MV-4-11 (cell line): ENCODE results near the gene U2AF2.
A peak's percentile ranks its signal among the peaks of the same experiment; 100 is the strongest.

Source experiments
- DNase-seq: peaks from one replicate; lab custom pipeline; 2025; lab: John Stamatoyannopoulos, UW

Gene U2AF2

DNA sequence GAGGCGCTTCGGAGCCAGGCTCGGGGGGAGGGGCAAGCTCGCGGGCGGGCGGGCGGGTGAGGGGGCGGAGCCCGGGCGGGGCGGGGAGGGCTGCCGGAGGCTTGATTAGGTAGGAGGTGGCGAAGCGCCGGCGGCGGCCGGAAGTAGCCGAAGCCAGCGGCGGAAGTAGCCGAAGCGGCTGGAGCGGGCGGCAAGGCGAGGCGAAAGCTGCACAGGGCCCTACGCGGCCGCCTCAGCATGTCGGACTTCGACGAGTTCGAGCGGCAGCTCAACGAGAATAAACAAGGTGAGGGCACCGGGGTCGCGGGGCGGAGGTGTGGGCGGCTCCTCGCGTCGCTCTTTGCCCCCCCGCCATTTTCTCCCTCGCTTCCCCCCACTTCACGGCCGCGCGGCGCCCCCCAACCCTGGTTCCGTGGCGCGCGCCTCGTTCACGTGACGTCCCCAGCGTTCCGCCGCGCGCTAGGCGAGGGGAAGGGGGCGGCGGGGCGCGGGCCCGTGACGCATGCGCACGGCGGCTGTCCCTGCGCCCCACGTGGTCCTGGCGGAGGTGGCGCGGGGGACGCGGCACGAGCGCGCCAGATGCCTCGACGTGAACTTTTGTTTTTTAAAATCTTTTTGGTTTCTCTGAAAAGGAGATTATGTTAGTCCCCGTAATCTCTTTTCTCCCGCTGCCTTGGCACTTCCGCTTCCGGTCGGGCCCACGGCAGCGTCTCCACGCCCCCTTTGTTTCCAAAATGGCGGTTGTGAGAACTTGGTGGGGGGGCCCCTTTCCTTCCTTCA lies at the start of gene U2AF2:
Gene U2AF2, plus strand, starts transcription at position 168 of the 780 bp plus-strand sequence. Its CDS starts 70 bp downstream, at position 238.
- DNase-seq, result peak; percentile 96

GRCh38 chr19:55605207-55605636 lies 49.6 kb upstream of the U2AF2 start:
- DNase-seq, result peak; percentile 98

DNA sequence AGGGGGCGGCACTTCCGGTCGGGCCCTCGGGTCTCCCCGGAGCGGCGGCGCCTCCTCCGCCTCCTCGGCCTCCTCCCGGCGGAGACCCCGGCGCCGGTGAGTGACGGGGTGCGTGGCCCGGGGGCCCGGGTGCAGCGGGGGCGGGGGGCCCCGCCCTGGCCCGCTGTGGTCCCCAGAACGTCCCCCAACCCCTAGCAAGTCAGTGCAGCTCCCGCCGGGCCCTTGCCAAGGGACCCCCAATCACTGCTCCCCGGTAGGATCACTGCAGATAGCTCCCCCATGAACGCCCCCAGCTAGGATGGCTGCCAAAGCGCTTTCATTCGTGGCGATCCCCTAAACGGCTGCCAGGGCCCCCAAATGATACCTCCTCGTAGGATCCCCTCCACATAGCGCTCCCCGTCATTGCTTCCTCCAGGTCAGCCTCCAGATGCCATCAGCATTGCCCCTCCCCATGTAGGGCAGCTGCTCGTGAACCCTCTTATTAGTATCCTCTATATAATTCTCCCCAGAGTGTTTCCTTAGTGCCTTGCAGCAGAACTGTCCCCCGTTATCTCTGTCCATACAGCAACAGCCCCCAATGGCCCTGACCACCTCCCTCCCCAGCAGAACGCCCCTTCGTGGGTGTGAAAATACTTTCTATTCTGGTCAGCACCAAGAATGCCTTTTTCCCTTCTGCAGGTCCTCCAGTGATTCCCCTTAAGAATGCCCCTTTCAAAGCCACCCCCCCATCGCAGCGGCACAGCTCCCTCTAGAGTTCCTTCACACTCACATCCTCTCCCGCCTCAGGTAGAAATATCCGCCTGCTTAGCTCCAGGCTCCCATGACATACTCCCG lies 49.0 kb upstream of the U2AF2 start, which contains the start of gene ZNF865:
Gene ZNF865, plus strand, starts transcription at position 11 of the 834 bp plus-strand sequence. CDS start 7,972 bp downstream, outside the sequence.
- DNase-seq, result peak; percentile 75

DNA sequence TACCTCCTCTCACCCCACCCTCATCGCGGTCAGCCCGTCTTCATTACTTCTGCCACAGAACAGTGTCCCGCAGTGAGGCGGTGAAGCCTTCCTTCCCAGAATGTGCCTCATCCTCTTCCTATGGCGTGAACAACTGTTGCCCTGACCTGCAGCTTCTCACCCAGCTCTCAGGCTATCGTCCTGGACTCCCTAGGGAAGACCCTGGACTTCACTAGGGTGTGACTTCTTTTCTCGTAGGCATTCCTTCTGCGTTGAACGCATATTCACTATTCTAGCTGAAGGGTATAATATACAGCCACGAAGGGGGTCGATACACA lies 48.4 kb upstream of the U2AF2 start:
- no peak for DNase-seq

DNA sequence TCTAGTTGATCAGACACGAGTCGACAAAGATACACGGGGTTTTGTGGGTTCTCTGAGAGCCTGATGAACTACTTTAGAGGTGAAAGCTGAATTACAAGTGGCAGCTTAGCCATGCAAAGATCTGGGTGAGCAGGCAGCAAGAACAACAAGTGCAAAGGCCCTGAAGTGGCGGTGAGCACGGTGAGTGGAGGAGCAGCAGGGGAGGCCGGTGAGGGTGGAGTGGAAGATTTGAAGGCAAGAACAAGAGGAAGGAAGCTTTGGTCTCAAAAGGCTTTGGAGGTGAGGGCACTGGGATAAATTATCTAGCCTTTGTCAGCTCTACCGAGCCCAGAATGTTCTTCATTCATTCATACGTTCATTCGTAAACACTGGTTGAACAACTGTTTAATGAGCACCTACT lies 48.0 kb upstream of the U2AF2 start:
- DNase-seq, result no peak

- DNase-seq, result no peak
Measured at GRCh38 chr19:55609326-55609725, 45.5 kb upstream of the U2AF2 start.

- no peak for DNase-seq
Measured at GRCh38 chr19:55611300-55611982, 43.4 kb upstream of the U2AF2 start.

GRCh38 chr19:55611983-55612645 lies 42.7 kb upstream of the U2AF2 start:
- DNase-seq, result peak; percentile 51

DNA sequence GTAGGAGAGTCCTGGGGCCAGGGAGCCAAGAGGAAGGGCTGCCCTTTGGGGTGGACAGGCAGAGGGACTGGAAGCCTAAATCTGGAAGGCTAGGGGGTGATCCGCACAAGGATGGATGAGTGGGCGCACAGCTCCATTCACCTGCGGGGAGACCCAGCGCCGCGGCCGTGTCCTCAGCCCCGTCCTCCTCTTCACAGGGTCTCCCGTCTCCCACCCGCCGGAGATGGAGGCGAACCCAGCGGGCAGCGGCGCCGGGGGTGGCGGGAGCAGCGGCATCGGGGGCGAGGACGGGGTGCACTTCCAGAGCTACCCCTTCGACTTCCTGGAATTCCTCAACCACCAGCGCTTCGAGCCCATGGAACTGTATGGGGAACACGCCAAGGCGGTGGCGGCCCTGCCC lies 41.4 kb upstream of the U2AF2 start:
- no peak for DNase-seq

GRCh38 chr19:55613930-55614710 lies 40.7 kb upstream of the U2AF2 start:
- DNase-seq, result no peak

- no peak for DNase-seq
Measured at GRCh38 chr19:55614711-55615542, 39.9 kb upstream of the U2AF2 start.

- no peak for DNase-seq
Measured at GRCh38 chr19:55615543-55616394, 39.1 kb upstream of the U2AF2 start.

GRCh38 chr19:55616395-55616875 lies 38.4 kb upstream of the U2AF2 start:
- DNase-seq, result no peak

DNA sequence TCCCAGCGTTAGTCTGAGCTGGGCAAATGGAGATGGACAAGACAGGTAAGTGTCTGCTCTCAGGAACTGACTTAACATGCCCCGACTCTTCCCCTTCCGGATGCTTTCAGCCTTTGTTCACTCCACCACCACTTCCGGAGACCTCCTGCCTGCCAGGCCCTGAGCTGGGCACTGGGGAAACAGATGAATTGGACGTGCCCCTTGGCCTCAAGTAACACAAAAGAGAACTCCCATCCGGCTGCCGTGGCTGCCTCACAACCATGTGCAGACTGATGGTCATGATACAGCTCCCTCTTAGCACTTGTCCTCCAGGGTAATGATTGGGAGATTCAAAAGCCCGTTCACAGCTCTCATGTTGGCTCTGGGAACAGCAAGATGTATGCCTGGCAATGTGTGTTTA lies 37.4 kb upstream of the U2AF2 start:
- DNase-seq, result no peak

DNA sequence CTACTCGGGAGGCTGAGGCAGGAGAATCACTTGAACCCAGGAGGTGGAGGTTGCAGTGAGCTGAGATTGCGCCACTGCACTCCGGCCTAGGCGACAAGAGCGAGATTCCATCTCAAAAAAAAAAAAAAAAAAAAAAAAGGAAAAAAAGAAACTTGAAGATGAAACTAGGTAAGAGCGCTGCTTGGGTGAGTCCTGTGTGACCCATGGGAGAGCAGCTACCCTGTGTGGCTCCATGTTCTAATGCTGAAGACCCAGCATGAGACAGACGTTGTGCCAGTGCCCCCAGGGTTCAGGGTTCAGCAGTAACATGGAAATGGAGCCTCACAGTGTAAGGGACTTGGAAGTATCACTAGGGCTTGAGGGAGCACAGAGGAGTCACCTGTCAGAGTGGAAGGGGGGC lies 36.4 kb upstream of the U2AF2 start:
- DNase-seq, result no peak

GRCh38 chr19:55619286-55619685 lies 35.5 kb upstream of the U2AF2 start:
- DNase-seq, result no peak

DNA sequence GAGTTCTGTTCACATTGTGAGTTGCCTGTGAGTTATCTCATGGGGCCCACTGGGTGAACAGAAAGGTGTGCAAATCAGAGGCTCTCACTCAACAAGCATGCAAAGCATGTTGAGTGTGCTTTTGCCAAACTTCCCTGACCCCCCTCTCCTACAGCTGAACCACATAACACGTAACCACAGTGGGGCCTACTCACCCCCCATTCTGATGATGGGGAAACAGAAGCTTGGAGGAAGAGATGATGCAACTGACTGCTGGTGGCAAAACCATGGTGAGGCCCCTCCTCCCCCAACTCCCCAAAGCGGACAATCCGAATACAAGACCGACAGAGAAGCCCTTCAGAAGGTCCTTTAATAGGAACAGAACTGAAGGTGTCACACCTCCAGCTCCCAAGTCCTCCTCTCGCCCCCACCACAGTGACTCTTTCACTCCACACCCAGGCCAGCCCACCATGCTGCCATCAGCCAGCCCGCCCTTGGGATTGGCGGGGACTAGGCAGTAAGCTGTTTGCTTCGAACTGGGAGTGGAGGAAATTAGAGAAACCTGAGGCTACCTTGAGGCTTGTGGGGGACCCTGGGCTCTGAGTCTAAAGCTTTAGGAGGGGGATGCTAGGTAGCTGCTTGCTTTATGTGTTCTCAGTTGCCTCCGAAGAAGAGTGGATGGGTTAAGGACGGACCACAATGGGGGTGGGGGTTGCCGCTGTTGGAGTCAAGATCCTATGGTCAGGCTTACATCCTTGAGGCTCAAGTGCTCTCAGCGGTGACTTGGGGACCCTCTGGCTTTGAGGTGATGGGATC lies 34.2 kb upstream of the U2AF2 start:
- DNase-seq, result peak; percentile 95

- no peak for DNase-seq
Measured at GRCh38 chr19:55621205-55621672, 33.6 kb upstream of the U2AF2 start.
